AG04449 (cell line): ENCODE data around the gene SLC38A3.

ENCODE experiments used
- CTCF ChIA-PET: fragments of 350-600 bp; formaldehyde crosslinking; extraction: SDS; loops from one replicate; lab custom pipeline; 2021; ENCODE audit warnings: antibody characterized with exemption; lab: Yijun Ruan, JAX
- POLR2A ChIA-PET: fragments of 400-600, 350-600 bp; formaldehyde crosslinking; extraction: SDS; loops from one replicate; lab custom pipeline; 2020; ENCODE audit warnings: antibody characterized with exemption, inconsistent platforms; lab: Yijun Ruan, JAX
- DNase-seq: peaks from one replicate; pipeline ENCODE4 v3.0.0-alpha.2; 2010; ENCODE audit warnings: low read depth, low spot score
- H3K4me3 ChIP-seq: 2 replicates; pipeline ENCODE4 v1.5.1; 2011; ENCODE audit warnings: low read depth, mild to moderate bottlenecking, control low read depth, low read length
- CTCF ChIP-seq: IDR thresholded peaks from one replicate; pipeline ENCODE4 v1.5.1; 2011; ENCODE audit warnings: mild to moderate bottlenecking, moderate library complexity, low read length, control low read depth, inconsistent platforms; ENCODE audit not compliant: insufficient read depth; ENCODE audit errors: missing control alignments

Gene SLC38A3

GRCh38 chr3:50232303-50232702 is 27.2 kb downstream of the SLC38A3 start:
- ChIA-PET CTCF (interaction anchor here (47.4 kb wide), 1 partner anchor 33 kb away, joined by 1609 read pairs; the partner anchor contains the start of genes LSMEM2 and SEMA3B), POLR2A (no interaction called here)
- H3K4me3 ChIP-seq = no peak overlapping the region
- DNase-seq = no peak
- TF ChIP-seq CTCF = no peak

- H3K4me3 ChIP-seq = no peak overlapping the region
- DNase-seq = no peak
- POLR2A ChIA-PET = no interaction called here
- no peak for TF ChIP-seq CTCF
- CTCF ChIA-PET = interaction anchor here (0.8 to 47.4 kb wide), 7 partner anchors 8 to 41 kb away, joined by 3 to 1609 read pairs (median 5); partner anchors contain the start of genes LSMEM2 and SEMA3B
Measured at GRCh38 chr3:50233176-50233575, 28.1 kb downstream of the SLC38A3 start.

GRCh38 chr3:50235716-50236483 is 30.8 kb downstream of the SLC38A3 start, which contains the start of gene GNAI2:
Gene GNAI2, plus strand, starts transcription at chr3:50236204. Its CDS starts 132 bp downstream, at chr3:50236336.
- ChIA-PET POLR2A (interaction anchor here (0.6 to 1.9 kb wide), 15 partner anchors 11 to 115 kb away, joined by 3 to 25 read pairs (median 6); partner anchors contain the start of gene IFRD2), CTCF (interaction anchor here (1.1 to 47.4 kb wide), 6 partner anchors 8 to 87 kb away, joined by 3 to 1609 read pairs (median 13); partner anchors contain the start of genes HYAL2, LSMEM2 and SEMA3B)
- TF ChIP-seq CTCF = no peak

GRCh38 chr3:50236484-50237132 is 31.5 kb downstream of the SLC38A3 start:
- POLR2A ChIA-PET = interaction anchor here (1.3 to 1.9 kb wide), 5 partner anchors 11 to 31 kb away, joined by 6 to 25 read pairs (median 10); no protein-coding TSS in a partner anchor
- CTCF ChIA-PET = interaction anchor here (4.5 to 47.4 kb wide), 2 partner anchors 9 to 29 kb away, joined by 32 to 1609 read pairs; partner anchors contain the start of genes LSMEM2 and SEMA3B
- no peak for DNase-seq
- peak overlapping the region; percentile 83 for H3K4me3 ChIP-seq
- no peak for TF ChIP-seq CTCF

More at GRCh38 chr3:50235716-50236483, 30.8 kb downstream of the SLC38A3 start, which contains the start of gene GNAI2:
- peak within 1 kb of the TSS; percentile 83 for H3K4me3 ChIP-seq
- peak; percentile 82 for DNase-seq

GRCh38 chr3:50237133-50237651 is 32.1 kb downstream of the SLC38A3 start:
- DNase-seq = no peak
- no peak for TF ChIP-seq CTCF
- H3K4me3 ChIP-seq = peak overlapping the region; percentile 83
- ChIA-PET CTCF (interaction anchor here (2.4 to 47.4 kb wide), 3 partner anchors 9 to 42 kb away, joined by 7 to 1609 read pairs (median 32); partner anchors contain the start of genes LSMEM2 and SEMA3B), POLR2A (interaction anchor here (1.1 to 1.9 kb wide), 4 partner anchors 10 to 27 kb away, joined by 3 to 25 read pairs (median 6); no protein-coding TSS in a partner anchor)
